Subcutaneous abdominal adipose tissue (tissue), 5 donors: ENCODE results near the gene CAMKK1.
"Not testable (repeated sequence)": the region's sequence is repeated elsewhere in the genome, so short reads cannot be mapped to it uniquely, and the experiment has no call there.

ENCODE experiments used
- H3K27ac ChIP-seq: one replicate; pipeline ENCODE4 v1.7.0; 2013; ENCODE audit warnings: low read depth, mild to moderate bottlenecking, inconsistent platforms, low read length, moderate library complexity
- H3K27me3 ChIP-seq, 5 donors: one replicate each; pipeline ENCODE4 v1.7.0; 2013; ENCODE audit warnings: low read length in 5 of 5, inconsistent platforms in 1 of 5; ENCODE audit not compliant: control insufficient read depth in 5 of 5, insufficient read depth in 4 of 5
- H3K36me3 ChIP-seq, 5 donors: one replicate each; pipeline ENCODE4 v1.7.0; 2013; ENCODE audit warnings: low read length in 5 of 5; ENCODE audit not compliant: control insufficient read depth in 5 of 5, insufficient read depth in 5 of 5
- H3K4me1 ChIP-seq, 5 donors: one replicate each; pipeline ENCODE4 v1.7.0; 2013; ENCODE audit warnings: low read length in 5 of 5, mild to moderate bottlenecking in 3 of 5, moderate library complexity in 1 of 5; ENCODE audit not compliant: control insufficient read depth in 5 of 5, insufficient read depth in 5 of 5
- H3K4me3 ChIP-seq, 5 donors: one replicate each; pipeline ENCODE4 v1.7.0; 2013; ENCODE audit warnings: low read length in 5 of 5, low read depth in 1 of 5
- H3K9ac ChIP-seq, 5 donors: one replicate each; pipeline ENCODE4 v1.7.0; 2013; ENCODE audit warnings: low read length in 5 of 5, mild to moderate bottlenecking in 4 of 5, moderate library complexity in 3 of 5
- H3K9me3 ChIP-seq, 5 donors: one replicate each; pipeline ENCODE4 v1.7.0; 2013; ENCODE audit warnings: low read length in 5 of 5; ENCODE audit not compliant: control insufficient read depth in 5 of 5
- donor health status: healthy.
- donor health status: healthy.
- donor health status: healthy.
- donor health status: healthy.
- donor health status: healthy.

CAMKK1 gene

DNA sequence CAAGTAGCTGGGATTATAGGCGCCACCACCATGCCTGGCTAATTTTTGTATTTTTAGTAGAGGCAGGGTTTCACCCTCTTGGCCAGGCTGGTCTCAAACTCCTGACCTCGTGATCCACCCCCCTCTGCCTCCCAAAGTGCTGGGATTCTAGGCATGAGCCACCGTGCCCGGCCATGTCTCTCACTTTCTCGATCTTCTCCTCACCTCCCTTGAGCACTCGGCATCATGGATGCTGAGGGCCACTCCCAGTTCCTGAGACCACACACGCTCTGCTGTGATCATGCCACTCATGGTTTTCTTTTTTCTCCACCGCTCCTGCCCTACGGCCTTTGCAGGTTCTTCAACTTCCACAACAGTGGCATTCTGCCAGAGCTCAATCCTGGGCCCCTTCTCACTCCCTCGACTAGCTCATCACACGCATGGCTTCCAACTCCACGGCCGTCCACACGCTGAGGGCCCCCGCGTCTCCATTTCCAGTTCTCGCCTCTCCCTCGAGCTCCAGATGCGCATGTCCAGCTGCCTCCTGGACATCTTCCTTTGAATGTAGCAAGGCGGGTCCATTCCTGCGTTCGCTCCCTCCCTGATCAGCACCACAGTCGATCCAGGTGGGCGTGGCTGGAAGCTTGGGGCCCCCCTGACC, 41.3 kb downstream of the CAMKK1 start:
- Histone ChIP-seq H3K4me3 (no peak overlapping the region), H3K4me1 (peaks cover 0 to 1% (median 0%) of the 10 kb centered on the region in 5 donors), H3K9me3 (no peaks in the 10 kb centered on the region)

DNA sequence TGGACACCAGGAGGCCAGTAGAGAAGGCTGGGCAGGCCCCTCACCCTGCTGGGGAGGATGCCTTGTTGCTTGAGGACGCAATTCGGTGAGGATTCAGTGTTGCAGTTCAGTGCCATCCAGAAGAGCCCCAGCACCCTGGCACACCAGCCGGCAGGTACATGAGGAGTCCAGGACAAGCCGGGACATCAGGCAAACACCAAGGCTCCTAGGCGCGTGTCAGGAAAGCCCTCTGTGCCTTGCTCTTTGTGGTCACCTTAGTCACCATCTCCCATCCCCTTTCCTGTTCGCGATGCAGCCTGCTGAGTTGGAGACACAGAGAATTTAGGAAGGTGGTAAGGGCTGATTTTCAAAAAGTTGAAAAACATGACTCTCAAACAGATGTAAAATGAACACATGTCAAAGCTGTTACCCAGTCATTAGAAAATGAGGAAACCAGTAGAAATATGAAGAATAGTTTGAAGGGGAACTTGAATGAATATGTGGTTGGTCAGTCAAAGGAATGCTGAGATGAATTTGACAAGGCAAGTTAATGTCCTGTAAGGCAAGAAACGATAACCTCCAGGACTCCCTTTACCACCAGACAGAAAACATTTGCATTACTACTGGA, 44.5 kb downstream of the CAMKK1 start:
- H3K27me3 ChIP-seq = peaks cover 0 to 5% (median 0%) of the 10 kb centered on the region in 5 donors
- no peak overlapping the region for H3K27ac ChIP-seq
- H3K9ac ChIP-seq = no peak overlapping the region
- no peaks in the 10 kb centered on the region for H3K9me3 ChIP-seq
- H3K4me3 ChIP-seq = no peak overlapping the region
- peaks cover 0 to 5% (median 3%) of the 10 kb centered on the region in 5 donors for H3K36me3 ChIP-seq
- H3K4me1 ChIP-seq = peaks cover 4 to 19% (median 10%) of the 10 kb centered on the region in 5 donors

More for the DNA sequence above, 41.3 kb downstream of the CAMKK1 start:
- Histone ChIP-seq H3K27me3 (peaks cover 0 to 5% (median 0%) of the 10 kb centered on the region in 5 donors), H3K9ac (no peak overlapping the region), H3K27ac (no peak overlapping the region), H3K36me3 (no peaks in the 10 kb centered on the region)

DNA sequence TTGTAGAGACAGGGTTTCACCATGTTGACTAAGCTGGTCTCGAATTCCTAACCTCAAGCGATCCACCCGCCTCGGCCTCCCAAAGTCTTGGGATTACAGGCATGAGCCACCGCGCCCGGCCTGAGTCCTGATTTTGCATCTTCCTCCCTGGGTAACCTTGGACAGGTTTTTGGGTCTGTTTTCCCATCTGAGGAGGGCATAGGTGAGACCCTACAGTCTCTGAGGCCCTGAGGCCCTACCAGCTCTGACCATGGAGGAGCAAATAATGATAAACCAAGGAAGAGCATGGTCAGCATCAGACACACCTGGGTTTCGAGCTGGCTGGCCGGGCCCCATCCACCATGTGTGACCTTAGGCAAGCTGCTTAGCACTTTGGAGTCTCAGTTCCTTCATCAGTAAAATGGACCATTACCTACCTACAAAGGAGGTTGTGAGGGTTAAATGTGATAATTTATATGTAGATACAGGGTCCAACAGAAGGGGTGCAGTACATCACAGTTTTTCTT, 45.6 kb downstream of the CAMKK1 start:
- Histone ChIP-seq H3K27ac (no peak overlapping the region), H3K36me3 (peaks cover 0 to 14% (median 9%) of the 10 kb centered on the region in 5 donors), H3K4me3 (no peak overlapping the region), H3K27me3 (peaks cover 0 to 5% (median 0%) of the 10 kb centered on the region in 5 donors), H3K4me1 (peaks cover 4 to 19% (median 10%) of the 10 kb centered on the region in 5 donors), H3K9me3 (no peaks in the 10 kb centered on the region), H3K9ac (no peak overlapping the region)

DNA sequence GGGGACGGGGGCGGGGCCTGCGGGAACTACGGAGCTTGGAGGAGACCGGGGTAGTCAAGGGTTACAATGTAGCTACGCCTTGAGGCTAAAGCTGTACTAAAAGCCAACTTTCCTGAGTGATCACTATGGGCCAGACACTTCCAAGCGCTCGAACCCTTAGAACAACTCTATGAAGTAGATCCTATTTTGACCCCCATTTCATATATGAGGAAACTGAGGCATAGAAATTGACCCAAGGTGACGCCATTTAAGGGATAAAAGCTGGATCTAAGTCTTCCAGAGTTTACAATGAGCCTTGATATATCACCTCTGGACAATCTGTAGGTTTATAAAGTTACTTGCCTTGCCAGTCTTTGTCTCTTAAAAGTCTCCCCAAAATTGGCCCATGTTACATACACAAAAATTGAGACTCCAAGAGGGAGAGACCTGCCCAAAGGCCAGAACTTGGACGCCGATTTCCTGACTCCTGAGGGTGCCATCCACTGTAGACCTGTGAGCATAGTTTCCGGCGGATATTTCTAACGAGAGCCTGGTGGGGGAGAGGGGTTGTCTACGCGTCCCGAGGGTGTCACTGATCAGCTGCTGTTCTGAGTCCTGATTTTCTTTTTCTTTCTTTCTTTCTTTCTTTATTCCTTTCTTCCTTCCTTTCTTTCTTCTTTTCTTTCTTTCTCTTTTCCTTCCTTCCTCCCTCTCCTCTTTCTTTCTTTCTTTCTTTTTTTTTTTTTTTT, 46.3 kb downstream of the CAMKK1 start:
- H3K36me3 ChIP-seq = peaks cover 0 to 20% (median 13%) of the 10 kb centered on the region in 5 donors

DNA sequence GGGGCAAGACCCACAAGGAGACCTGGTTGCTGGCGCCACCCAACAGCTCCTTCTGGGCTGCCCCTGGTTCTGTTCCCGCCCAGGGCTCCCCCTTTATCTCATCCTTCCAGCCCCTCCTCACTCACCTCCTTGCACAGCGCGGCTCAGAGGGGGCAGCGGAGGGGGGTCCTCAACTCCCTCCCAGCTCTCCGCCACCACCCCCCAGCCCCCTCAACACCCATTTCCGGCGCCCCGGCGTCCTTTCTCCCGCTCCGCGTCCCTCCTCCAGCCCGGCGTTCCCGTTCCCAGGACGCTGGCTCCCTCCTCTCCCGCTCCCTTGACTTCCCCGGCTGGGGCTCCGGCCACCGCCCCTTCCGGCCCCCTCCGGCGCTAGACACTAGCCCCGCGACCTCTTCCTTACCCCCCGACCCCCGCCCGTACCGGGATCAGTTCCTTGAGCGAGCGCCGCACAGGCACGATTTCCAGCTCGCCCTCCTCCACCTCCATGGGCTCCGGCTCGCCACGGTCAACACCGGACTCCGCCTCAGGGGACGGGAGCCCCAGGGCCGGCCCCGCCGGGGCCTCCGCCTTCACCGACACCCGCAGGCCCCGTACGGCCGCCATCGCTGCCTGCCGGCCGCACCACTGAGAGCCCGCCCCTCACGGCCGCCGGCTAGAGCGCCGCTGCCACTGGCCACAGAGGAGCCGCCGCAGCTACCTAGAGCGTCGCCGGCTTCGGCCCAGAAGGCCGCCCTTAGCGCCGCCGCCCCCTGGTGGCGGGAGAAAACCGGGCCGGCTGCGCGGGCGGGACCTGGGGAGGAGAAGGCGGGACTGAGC, 47.0 kb downstream of the CAMKK1 start, which contains the start of gene NCBP3:
Gene NCBP3, minus strand, starts transcription at position 626 of the 816 bp plus-strand sequence. Its CDS starts 23 bp downstream, at position 603.
- Histone ChIP-seq H3K4me3 (peak within 1 kb of the TSS; percentile 83 to 95 (median 90)), H3K4me1 (peaks cover 4 to 19% (median 10%) of the 10 kb centered on the region in 5 donors), H3K9me3 (no peaks in the 10 kb centered on the region), H3K27ac (peak within 1 kb of the TSS; percentile 83), H3K36me3 (peaks cover 0 to 25% (median 14%) of the 10 kb centered on the region in 5 donors), H3K9ac (peak within 1 kb of the TSS; percentile 52 to 96 (median 93)), H3K27me3 (peaks cover 0 to 5% (median 0%) of the 10 kb centered on the region in 5 donors)

More for the DNA sequence above, 46.3 kb downstream of the CAMKK1 start:
- no peak overlapping the region for H3K27ac ChIP-seq
- peak overlapping the region in 2 of 5 donors; percentile 21 to 56 for H3K9ac ChIP-seq
- H3K4me3 ChIP-seq = peak overlapping the region in 4 of 5 donors; percentile 45 to 83 (median 54)
- H3K9me3 ChIP-seq = no peaks in the 10 kb centered on the region
- H3K27me3 ChIP-seq = peaks cover 0 to 5% (median 0%) of the 10 kb centered on the region in 5 donors
- peaks cover 4 to 19% (median 10%) of the 10 kb centered on the region in 5 donors for H3K4me1 ChIP-seq

DNA sequence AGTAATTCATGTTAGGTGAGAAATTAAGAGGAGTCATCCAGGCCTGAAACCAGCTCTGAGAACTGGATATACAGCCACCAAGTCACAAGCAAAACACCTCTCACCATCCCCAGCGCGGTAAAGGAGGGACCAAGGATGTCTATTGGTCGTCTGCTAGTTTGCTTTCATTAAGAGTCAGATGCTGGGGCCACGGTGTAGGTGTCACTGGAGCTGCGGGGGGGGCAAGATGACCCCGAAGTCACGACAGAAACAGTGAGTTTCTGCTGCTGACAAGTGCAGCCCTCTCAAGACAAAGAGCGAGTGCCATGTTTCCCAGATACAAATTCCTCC, 47.6 kb downstream of the CAMKK1 start:
- H3K27me3 ChIP-seq = peaks cover 0 to 3% (median 0%) of the 10 kb centered on the region in 5 donors
- no peaks in the 10 kb centered on the region for H3K9me3 ChIP-seq
- peaks cover 4 to 19% (median 10%) of the 10 kb centered on the region in 5 donors for H3K4me1 ChIP-seq
- H3K9ac ChIP-seq = peak overlapping the region; percentile 52 to 96 (median 93)
- peaks cover 5 to 31% (median 18%) of the 10 kb centered on the region in 5 donors for H3K36me3 ChIP-seq
- H3K27ac ChIP-seq = peak overlapping the region; percentile 83
- peak overlapping the region; percentile 83 to 95 (median 90) for H3K4me3 ChIP-seq

DNA sequence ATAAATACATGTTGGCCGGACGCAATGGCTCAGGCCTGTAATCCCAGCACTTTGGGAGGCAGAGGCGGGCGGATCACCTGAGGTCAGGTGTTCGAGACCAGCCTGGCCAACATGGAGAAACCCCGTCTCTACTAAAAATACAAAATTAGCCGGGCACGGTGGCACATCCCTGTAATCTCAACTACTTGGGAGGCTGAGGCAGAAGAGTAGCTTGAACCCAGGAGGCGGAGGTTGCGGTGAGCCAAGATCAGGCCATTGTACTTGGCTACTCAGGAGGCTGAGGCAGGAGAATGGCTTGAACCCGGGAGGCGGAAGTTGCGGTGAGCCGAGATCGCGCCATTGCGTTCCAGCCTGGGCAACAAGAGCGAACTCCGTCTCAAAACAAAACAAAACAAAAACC, 48.3 kb downstream of the CAMKK1 start:
- Histone ChIP-seq H3K4me3 (peak overlapping the region in 2 of 5 donors; percentile 83 to 95), H3K4me1 (peaks cover 7 to 19% (median 10%) of the 10 kb centered on the region in 5 donors), H3K36me3 (peaks cover 11 to 38% (median 25%) of the 10 kb centered on the region in 5 donors), H3K9ac (peak overlapping the region in 1 of 5 donors; percentile 95)
- H3K9me3 ChIP-seq, H3K27me3 ChIP-seq, H3K27ac ChIP-seq: not testable (repeated sequence)

DNA sequence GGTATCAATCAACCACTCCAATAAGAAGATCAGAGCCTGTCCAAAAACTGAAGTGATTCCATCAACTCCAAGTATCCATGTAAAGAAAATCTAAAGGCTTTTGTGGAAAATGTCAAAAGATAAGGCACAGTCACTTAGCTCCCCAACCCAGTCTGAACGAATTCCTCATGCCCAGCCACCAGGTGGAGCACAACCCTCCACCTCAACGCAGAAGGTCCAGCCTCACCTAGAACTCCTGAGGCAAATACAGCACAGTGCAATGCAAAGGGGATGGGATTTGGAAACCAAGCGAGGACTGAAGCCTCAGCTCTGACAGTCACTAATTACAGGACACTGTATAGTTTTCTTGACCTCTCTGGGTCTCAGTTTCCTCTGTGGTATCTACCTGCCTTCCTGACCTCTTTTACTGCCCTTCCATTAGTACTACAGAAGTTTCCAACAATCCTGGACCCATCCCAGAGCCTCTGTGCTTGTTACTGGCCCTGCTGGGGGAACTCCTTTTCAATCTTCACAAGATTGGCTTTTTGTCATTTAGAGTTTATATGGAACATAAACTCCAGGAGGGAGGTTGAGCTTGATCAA, 48.8 kb downstream of the CAMKK1 start:
- peaks cover 7 to 19% (median 10%) of the 10 kb centered on the region in 5 donors for H3K4me1 ChIP-seq
- H3K27me3 ChIP-seq = no peaks in the 10 kb centered on the region
- H3K4me3 ChIP-seq = no peak overlapping the region
- H3K27ac ChIP-seq = no peak overlapping the region
- H3K9ac ChIP-seq = no peak overlapping the region
- no peaks in the 10 kb centered on the region for H3K9me3 ChIP-seq
- peaks cover 13 to 42% (median 29%) of the 10 kb centered on the region in 5 donors for H3K36me3 ChIP-seq

DNA sequence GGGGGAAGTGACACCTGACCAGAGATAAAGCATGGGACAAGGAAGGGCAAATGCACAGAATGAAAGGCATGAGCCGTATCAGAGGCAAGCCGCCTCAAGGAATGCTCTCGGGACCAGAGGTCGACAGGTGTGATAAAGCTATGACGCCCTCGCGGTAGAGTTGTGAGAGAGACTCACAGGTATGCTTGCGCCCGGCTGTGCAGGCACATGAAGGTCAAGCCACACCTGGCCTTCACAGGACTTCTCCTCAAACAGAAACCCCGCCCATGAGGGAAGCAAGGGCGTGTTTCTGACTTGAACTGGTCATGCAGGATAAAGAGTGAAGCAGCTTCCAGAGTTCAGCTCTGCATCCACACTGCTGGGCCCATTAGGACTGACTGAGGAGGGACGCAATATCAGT, 54.6 kb downstream of the CAMKK1 start:
- Histone ChIP-seq H3K27me3 (no peaks in the 10 kb centered on the region), H3K9me3 (no peaks in the 10 kb centered on the region), H3K36me3 (peaks cover 24 to 69% (median 51%) of the 10 kb centered on the region in 5 donors), H3K27ac (no peak overlapping the region), H3K4me3 (no peak overlapping the region), H3K9ac (no peak overlapping the region), H3K4me1 (peaks cover 2 to 13% (median 11%) of the 10 kb centered on the region in 5 donors)
